WERI-Rb-1 (cell line): ENCODE results near the gene RARB.

Experiments used
- DNase-seq: peaks from one replicate; pipeline ENCODE4 v3.0.0-alpha.2; 2020
- H3K27ac ChIP-seq: fragments of 250-450 bp; sonication (Bioruptor Pico); 2 replicates; pipeline ENCODE4 v1.5.1; 2020; ENCODE audit warnings: mild to moderate bottlenecking, moderate library complexity
- H3K27me3 ChIP-seq: fragments of 250-450 bp; sonication (Bioruptor Pico); 2 replicates; pipeline ENCODE4 v1.5.1; 2021; ENCODE audit warnings: mild to moderate bottlenecking, low read depth, moderate library complexity; ENCODE audit not compliant: insufficient read depth, severe bottlenecking
- H3K36me3 ChIP-seq: fragments of 250-450 bp; sonication (Bioruptor Pico); 2 replicates; pipeline ENCODE4 v1.5.1; 2020; ENCODE audit warnings: mild to moderate bottlenecking, moderate library complexity
- H3K4me3 ChIP-seq: 2 replicates; pipeline ENCODE4 v1.5.1; 2011; ENCODE audit warnings: low read depth, mild to moderate bottlenecking, control low read depth, low read length
- H3K9me3 ChIP-seq: fragments of 250-450 bp; sonication (Bioruptor Pico); 2 replicates; pipeline ENCODE4 v1.5.1; 2021; ENCODE audit warnings: mild to moderate bottlenecking, moderate library complexity; ENCODE audit not compliant: severe bottlenecking
- TF ChIP-seq, protein P1 (sequence below): IDR thresholded peaks from 2 replicates; pipeline ENCODE4 v1.5.1; 2011; ENCODE audit warnings: low read depth, mild to moderate bottlenecking, control low read depth, inconsistent platforms, low read length

Gene RARB

DNA sequence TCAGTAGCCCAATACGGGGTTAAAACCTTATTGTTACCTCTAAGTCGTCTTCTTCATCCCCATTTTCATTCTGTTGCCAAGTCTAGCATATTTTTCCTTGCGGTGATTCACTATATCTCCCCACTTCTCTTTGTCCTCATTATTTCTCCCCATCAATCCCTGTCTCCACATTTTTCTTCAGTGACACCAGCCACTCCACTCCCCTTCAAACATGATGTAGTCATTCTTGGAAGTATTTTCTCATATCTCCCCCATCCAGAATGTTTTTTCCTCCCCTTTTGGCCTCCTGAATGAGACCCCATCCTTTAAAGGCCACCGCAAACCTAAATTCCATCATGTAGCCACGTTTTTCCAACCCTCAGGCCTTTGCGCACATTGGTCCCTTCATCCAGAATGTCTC is 130.7 kb downstream of the RARB start:
- H3K36me3 ChIP-seq, result no peaks in the 10 kb centered on the region
- TF ChIP-seq, protein P1, sequence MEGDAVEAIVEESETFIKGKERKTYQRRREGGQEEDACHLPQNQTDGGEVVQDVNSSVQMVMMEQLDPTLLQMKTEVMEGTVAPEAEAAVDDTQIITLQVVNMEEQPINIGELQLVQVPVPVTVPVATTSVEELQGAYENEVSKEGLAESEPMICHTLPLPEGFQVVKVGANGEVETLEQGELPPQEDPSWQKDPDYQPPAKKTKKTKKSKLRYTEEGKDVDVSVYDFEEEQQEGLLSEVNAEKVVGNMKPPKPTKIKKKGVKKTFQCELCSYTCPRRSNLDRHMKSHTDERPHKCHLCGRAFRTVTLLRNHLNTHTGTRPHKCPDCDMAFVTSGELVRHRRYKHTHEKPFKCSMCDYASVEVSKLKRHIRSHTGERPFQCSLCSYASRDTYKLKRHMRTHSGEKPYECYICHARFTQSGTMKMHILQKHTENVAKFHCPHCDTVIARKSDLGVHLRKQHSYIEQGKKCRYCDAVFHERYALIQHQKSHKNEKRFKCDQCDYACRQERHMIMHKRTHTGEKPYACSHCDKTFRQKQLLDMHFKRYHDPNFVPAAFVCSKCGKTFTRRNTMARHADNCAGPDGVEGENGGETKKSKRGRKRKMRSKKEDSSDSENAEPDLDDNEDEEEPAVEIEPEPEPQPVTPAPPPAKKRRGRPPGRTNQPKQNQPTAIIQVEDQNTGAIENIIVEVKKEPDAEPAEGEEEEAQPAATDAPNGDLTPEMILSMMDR, result no peak
- H3K27me3 ChIP-seq, result no peaks in the 10 kb centered on the region
- H3K4me3 ChIP-seq, result no peak overlapping the region
- no peaks in the 10 kb centered on the region for H3K9me3 ChIP-seq
- no peak overlapping the region for H3K27ac ChIP-seq
- no peak for DNase-seq

DNA sequence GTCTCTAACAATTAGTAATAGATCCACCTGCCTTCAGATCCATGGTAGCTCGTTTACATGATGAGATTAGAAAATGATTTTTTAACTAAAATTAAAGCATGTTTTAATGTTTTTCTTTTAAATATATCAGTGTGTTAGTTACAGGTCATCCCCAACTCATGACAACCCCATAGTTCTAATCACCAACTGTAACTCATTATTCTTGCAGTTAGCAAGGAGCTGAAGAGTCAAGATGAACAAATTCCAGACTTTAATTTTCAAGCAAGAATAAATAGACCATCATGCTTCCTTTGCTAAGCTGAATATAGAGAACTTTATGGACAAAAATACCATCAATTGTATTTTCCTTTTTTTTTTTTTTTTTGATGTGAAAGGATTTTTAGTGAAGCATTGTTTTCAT is 135.5 kb downstream of the RARB start:
- no peaks in the 10 kb centered on the region for H3K9me3 ChIP-seq
- no peaks in the 10 kb centered on the region for H3K36me3 ChIP-seq
- no peak overlapping the region for H3K27ac ChIP-seq
- TF ChIP-seq, protein P1, result no peak
- no peak overlapping the region for H3K4me3 ChIP-seq
- DNase-seq, result no peak
- H3K27me3 ChIP-seq, result no peaks in the 10 kb centered on the region

DNA sequence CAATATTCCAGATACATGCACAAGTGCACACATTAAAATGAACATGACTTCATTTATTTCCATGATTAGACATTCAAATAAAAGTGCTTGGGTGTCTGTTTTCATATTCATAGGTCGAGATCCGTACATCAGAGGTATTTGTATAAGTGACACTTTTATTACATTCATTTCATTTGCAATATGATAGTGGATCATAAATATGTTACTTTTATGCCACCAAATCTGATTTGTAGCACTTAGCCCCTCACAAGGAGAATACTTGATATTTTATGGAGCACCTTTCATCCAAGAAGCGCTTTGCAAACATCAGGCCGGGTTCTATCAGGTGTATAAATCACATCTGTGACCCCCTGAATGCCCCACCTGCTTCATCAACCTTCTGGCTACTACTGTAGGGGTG is 136.0 kb downstream of the RARB start:
- Histone ChIP-seq H3K27ac (no peak overlapping the region), H3K9me3 (no peaks in the 10 kb centered on the region), H3K36me3 (no peaks in the 10 kb centered on the region), H3K4me3 (no peak overlapping the region), H3K27me3 (no peaks in the 10 kb centered on the region)
- no peak for DNase-seq
- TF ChIP-seq, protein P1, result no peak

DNA sequence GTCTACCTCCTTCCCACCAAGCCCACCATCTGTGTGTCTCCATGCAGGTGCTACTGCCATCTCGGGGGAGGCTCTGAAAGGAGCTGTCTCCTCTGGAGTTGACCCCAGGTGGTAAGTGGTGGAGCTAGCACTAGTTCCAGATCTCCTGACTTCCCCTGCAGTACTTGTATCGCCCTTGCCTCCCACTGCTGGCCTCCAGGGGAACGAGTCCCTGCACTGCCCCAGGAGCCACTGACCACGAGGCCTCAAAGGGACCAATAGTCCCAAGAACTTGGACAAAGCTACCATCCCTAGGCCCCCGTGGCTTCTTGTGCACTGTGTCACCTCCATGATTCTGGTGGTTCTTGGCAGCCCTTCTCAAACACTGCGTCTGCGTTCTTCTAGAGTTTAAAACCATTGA is 137.7 kb downstream of the RARB start:
- DNase-seq, result no peak
- TF ChIP-seq, protein P1, result no peak
- Histone ChIP-seq H3K36me3 (no peaks in the 10 kb centered on the region), H3K27ac (no peak overlapping the region), H3K9me3 (no peaks in the 10 kb centered on the region), H3K4me3 (no peak overlapping the region), H3K27me3 (no peaks in the 10 kb centered on the region)

DNA sequence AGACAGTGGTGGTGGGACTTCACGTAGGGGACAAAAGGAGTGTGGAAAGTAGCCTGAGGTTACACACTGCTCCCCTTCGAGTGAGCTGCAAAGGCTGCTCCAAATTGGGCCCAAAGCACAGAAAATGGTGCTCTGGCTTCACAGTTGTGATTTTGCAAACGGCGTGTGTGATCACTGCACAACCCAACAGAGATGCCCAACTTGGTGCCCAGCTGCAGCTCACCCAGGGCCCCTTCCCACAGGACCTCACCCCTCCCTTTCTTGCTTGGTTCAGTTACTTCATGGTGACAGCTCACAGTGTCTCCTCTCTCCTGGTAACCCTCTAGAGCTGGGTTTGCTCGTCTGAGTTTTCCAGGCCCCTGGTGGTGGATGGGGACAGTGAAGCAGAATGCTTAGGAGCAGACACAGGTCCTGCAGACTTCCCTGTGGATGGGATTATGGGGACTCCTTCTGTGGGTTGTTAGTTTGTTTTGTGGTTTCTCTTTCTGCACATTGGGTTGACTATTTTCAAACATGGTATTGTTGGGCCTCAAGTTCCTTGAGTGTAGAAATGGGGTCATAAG is 138.4 kb downstream of the RARB start:
- TF ChIP-seq, protein P1, result peak; percentile 27; the same call in 1 of the 2 replicates
- peak; percentile 19 for DNase-seq
- Histone ChIP-seq H3K36me3 (no peaks in the 10 kb centered on the region), H3K9me3 (no peaks in the 10 kb centered on the region), H3K4me3 (no peak overlapping the region), H3K27ac (no peak overlapping the region), H3K27me3 (no peaks in the 10 kb centered on the region)

DNA sequence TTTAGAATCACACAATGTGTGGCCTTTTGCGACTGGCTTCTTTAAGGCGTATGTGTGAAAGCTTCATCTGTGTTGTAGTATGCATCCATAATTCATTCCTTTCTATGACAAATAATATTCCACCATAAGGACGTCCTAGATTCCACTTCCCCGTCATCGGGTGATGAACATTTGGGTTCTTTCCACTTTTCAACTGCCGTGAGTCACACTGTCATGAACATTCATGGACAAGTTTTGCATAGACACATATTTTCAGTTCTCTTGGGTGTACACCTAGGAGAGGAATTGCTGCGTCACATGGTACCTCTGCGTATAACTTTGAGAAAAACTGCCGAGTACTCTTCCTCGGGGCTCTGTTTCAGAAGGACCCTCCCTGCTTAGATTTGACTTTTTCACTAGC is 139.3 kb downstream of the RARB start:
- TF ChIP-seq, protein P1, result no peak
- Histone ChIP-seq H3K27me3 (no peaks in the 10 kb centered on the region), H3K9me3 (no peaks in the 10 kb centered on the region), H3K4me3 (no peak overlapping the region), H3K27ac (no peak overlapping the region), H3K36me3 (no peaks in the 10 kb centered on the region)
- DNase-seq, result no peak
